ENCODE measurements around the gene GRK5.

The GRK5 gene

GRCh38 chr10:119491966-119492757, 284.8 kb downstream of the GRK5 start:
- H3K27ac ChIP-seq: peak overlapping the region; percentile 84
- TF ChIP-seq CTCF (conservative IDR thresholded peaks at IDR 0.05): no peak

- no peak for TF ChIP-seq CTCF (conservative IDR thresholded peaks at IDR 0.05)
- peak overlapping the region; percentile 84 for H3K27ac ChIP-seq
Measured at GRCh38 chr10:119493155-119493554, 285.8 kb downstream of the GRK5 start.

- no peak for TF ChIP-seq CTCF (conservative IDR thresholded peaks at IDR 0.05)
- H3K27ac ChIP-seq: peak overlapping the region; percentile 84
Measured at GRCh38 chr10:119494236-119495020, 287.1 kb downstream of the GRK5 start.

GRCh38 chr10:119495021-119495505, 287.7 kb downstream of the GRK5 start:
- TF ChIP-seq CTCF (conservative IDR thresholded peaks at IDR 0.05): no peak
- peak overlapping the region; percentile 84 for H3K27ac ChIP-seq

GRCh38 chr10:119495545-119495944, 288.2 kb downstream of the GRK5 start:
- no peak for TF ChIP-seq CTCF (conservative IDR thresholded peaks at IDR 0.05)
- H3K27ac ChIP-seq: peak overlapping the region; percentile 84

GRCh38 chr10:119496273-119496672, 288.9 kb downstream of the GRK5 start:
- TF ChIP-seq CTCF (conservative IDR thresholded peaks at IDR 0.05): no peak
- peak overlapping the region; percentile 84 for H3K27ac ChIP-seq

GRCh38 chr10:119497243-119497642, 289.9 kb downstream of the GRK5 start:
- no peak for TF ChIP-seq CTCF (conservative IDR thresholded peaks at IDR 0.05)
- peak overlapping the region; percentile 84; the same call in 1 of the 2 replicates for H3K27ac ChIP-seq
